ENCODE data around the gene MYH11.

MYH11 gene

DNA sequence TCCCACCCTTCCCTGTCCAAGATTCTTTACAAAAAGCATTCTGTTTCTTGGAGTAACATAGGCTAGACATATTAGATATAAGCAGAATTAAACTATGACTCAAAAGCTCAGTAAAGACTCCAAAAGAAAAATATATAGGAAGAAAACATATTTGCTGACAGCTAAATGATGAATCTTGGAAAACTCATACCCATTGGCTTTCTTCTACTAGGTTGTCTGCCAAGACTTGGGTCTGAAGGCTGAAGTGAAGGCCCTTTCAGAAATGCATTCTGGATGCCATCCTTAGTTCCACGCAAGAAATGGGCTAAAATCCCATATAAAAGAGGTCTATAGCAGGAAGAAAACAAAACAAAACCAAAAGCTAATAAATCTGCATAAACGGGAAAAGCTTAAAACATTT is 16.5 kb upstream of the MYH11 start:
- no peaks in the 10 kb centered on the region for H4K20me1 ChIP-seq (ENCODE audit: insufficient read depth, low read length, poor library complexity, severe bottlenecking)
- no peak overlapping the region for H3K4me3 ChIP-seq (ENCODE audit: low read length, poor library complexity, severe bottlenecking)
- H3K79me2 ChIP-seq (ENCODE audit: insufficient read depth, low read length), result no peaks in the 10 kb centered on the region
- H3K27me3 ChIP-seq (ENCODE audit: insufficient read depth, low read length, poor library complexity, severe bottlenecking), result no peaks in the 10 kb centered on the region
- no peaks in the 10 kb centered on the region for H3K9me2 ChIP-seq (replicated peaks; ENCODE audit: low read depth, low read length)
- TF ChIP-seq CTCF (conservative IDR thresholded peaks at IDR 0.05; ENCODE audit: low read length), result no peak
- no peak for TF ChIP-seq EZH2phosphoT487 (IDR thresholded peaks at IDR 0.05; ENCODE audit: borderline replicate concordance)
- no peak overlapping the region for H2AFZ ChIP-seq (ENCODE audit: low read length)
- no peaks in the 10 kb centered on the region for H3K9me3 ChIP-seq (ENCODE audit: insufficient read depth, low read depth, low read length)
- H3K4me2 ChIP-seq (ENCODE audit: low read depth, low read length, poor library complexity, severe bottlenecking), result no peak overlapping the region
- H3F3A ChIP-seq (ENCODE audit: low read depth), result no peaks in the 10 kb centered on the region
- peaks cover 3% of the 10 kb centered on the region; the same call in 1 of the 2 replicates for H3K36me3 ChIP-seq (ENCODE audit: insufficient read depth, low read length)
- H3K9ac ChIP-seq (ENCODE audit: low read depth, low read length, poor library complexity, severe bottlenecking), result no peak overlapping the region
- H3K4me1 ChIP-seq (ENCODE audit: insufficient read depth, low read length, poor library complexity, severe bottlenecking), result no peaks in the 10 kb centered on the region

DNA sequence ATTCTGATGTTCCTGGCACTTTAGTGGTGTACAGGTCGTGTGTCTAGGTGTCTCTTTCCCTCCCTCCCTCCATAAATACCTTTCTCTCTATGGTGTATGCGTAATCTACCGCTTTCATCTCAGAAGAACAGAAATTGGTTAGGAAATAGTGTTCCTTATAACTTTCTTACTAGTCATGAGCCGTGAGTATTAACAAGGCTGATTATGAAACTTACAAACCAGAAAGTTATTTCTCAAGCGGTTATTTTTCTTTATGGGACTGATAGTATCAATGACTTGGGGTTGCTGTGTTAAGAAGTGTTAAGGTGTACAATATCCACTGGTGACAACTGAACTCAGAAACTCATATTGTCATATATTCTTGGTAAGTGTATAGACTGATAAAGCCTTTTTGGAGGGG is 13.2 kb upstream of the MYH11 start:
- H3K9me3 ChIP-seq (ENCODE audit: insufficient read depth, low read depth, low read length), result no peaks in the 10 kb centered on the region
- H3F3A ChIP-seq (ENCODE audit: low read depth), result no peaks in the 10 kb centered on the region
- TF ChIP-seq CTCF (conservative IDR thresholded peaks at IDR 0.05; ENCODE audit: low read length), result no peak
- no peak overlapping the region for H3K9ac ChIP-seq (ENCODE audit: low read depth, low read length, poor library complexity, severe bottlenecking)
- no peaks in the 10 kb centered on the region for H3K4me1 ChIP-seq (ENCODE audit: insufficient read depth, low read length, poor library complexity, severe bottlenecking)
- no peaks in the 10 kb centered on the region for H4K20me1 ChIP-seq (ENCODE audit: insufficient read depth, low read length, poor library complexity, severe bottlenecking)
- H3K4me2 ChIP-seq (ENCODE audit: low read depth, low read length, poor library complexity, severe bottlenecking), result no peak overlapping the region
- peaks cover 17% of the 10 kb centered on the region; the same call in 1 of the 2 replicates for H3K36me3 ChIP-seq (ENCODE audit: insufficient read depth, low read length)
- no peaks in the 10 kb centered on the region for H3K27me3 ChIP-seq (ENCODE audit: insufficient read depth, low read length, poor library complexity, severe bottlenecking)
- H3K9me2 ChIP-seq (replicated peaks; ENCODE audit: low read depth, low read length), result no peaks in the 10 kb centered on the region
- H2AFZ ChIP-seq (ENCODE audit: low read length), result no peak overlapping the region
- H3K79me2 ChIP-seq (ENCODE audit: insufficient read depth, low read length), result no peaks in the 10 kb centered on the region
- H3K4me3 ChIP-seq (ENCODE audit: low read length, poor library complexity, severe bottlenecking), result no peak overlapping the region

DNA sequence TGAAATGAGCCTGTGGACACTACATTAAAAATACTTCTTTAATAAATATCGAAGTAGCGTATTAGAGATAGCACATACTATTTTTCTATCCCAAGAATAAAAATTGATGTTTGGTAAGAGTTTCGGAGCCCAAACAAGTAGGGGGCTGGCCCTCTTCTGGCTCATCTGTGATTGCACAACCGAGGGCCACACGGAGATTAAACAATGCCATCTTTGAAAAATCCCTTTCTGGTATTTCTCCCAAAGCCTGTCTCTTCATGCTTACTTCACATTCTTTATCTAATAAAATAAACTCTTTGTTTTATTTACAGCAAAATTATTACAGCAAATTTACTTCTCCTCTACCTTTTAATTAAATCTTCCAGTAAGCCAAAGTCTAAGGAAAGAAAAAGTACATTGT is 9.6 kb upstream of the MYH11 start:
- H3K36me3 ChIP-seq (ENCODE audit: insufficient read depth, low read length), result peaks cover 17% of the 10 kb centered on the region; the same call in 1 of the 2 replicates
- no peak overlapping the region for H3K9ac ChIP-seq (ENCODE audit: low read depth, low read length, poor library complexity, severe bottlenecking)
- H3K4me3 ChIP-seq (ENCODE audit: low read length, poor library complexity, severe bottlenecking), result no peak overlapping the region
- no peaks in the 10 kb centered on the region for H3K4me1 ChIP-seq (ENCODE audit: insufficient read depth, low read length, poor library complexity, severe bottlenecking)
- no peak for TF ChIP-seq CTCF (conservative IDR thresholded peaks at IDR 0.05; ENCODE audit: low read length)
- H3K27me3 ChIP-seq (ENCODE audit: insufficient read depth, low read length, poor library complexity, severe bottlenecking), result no peaks in the 10 kb centered on the region
- no peaks in the 10 kb centered on the region for H3K9me3 ChIP-seq (ENCODE audit: insufficient read depth, low read depth, low read length)
- H3F3A ChIP-seq (ENCODE audit: low read depth), result no peaks in the 10 kb centered on the region
- H2AFZ ChIP-seq (ENCODE audit: low read length), result no peak overlapping the region
- no peak overlapping the region for H3K4me2 ChIP-seq (ENCODE audit: low read depth, low read length, poor library complexity, severe bottlenecking)
- no peaks in the 10 kb centered on the region for H3K79me2 ChIP-seq (ENCODE audit: insufficient read depth, low read length)
- no peaks in the 10 kb centered on the region for H4K20me1 ChIP-seq (ENCODE audit: insufficient read depth, low read length, poor library complexity, severe bottlenecking)
- H3K9me2 ChIP-seq (replicated peaks; ENCODE audit: low read depth, low read length), result no peaks in the 10 kb centered on the region

Data from Loucy (cell line).